Gastrocnemius medialis (tissue), 4 donors: ENCODE data around the gene FBXL19. TPM values are rescaled to one million over a fixed set of nuclear protein-coding genes. Genes with fewer than 3 reads are reported as not detected.

Experiments
- ATAC-seq, 2 donors: fragments of 150-250 bp; one replicate each; pipeline ENCODE4 v1.9.1; 2016
- DNase-seq, 2 donors: peaks; one replicate each; pipeline ENCODE4 v3.0.0-alpha.2; 2019
- H3K27ac ChIP-seq, 4 donors: fragments of 200-600 bp; sonication (generic); 1 replicate in 1 of 4; 2 replicates in 3 of 4; pipeline ENCODE4 v1.5.1; 2016 to 2018; ENCODE audit warnings: mild to moderate bottlenecking in 2 of 4, moderate library complexity in 1 of 4
- H3K27me3 ChIP-seq, 3 donors: fragments of 200-600 bp; sonication (generic) in 2 of 3; 1 replicate in 1 of 3; 2 replicates in 2 of 3; pipeline versions ENCODE4 v1.5.1 to v1.6.0; 2016 to 2019; ENCODE audit warnings: mild to moderate bottlenecking in 1 of 3, moderate library complexity in 1 of 3
- H3K36me3 ChIP-seq, 2 donors: fragments of 200-600 bp; sonication (generic) in 1 of 2; one replicate each; pipeline ENCODE4 v1.5.1; 2017 to 2018
- H3K4me1 ChIP-seq, 2 donors: fragments of 200-600 bp; sonication (generic) in 1 of 2; one replicate each; pipeline ENCODE4 v1.5.1; 2016 to 2017; ENCODE audit warnings: mild to moderate bottlenecking in 2 of 2
- H3K4me3 ChIP-seq, 4 donors: fragments of 200-600 bp; sonication (generic) in 3 of 4; 1 replicate in 1 of 4; 2 replicates in 3 of 4; pipeline ENCODE4 v1.5.1; 2016 to 2019; ENCODE audit warnings: mild to moderate bottlenecking in 2 of 4
- H3K9me3 ChIP-seq, 3 donors: fragments of 200-600 bp; sonication (generic) in 2 of 3; 1 replicate in 1 of 3; 2 replicates in 2 of 3; pipeline ENCODE4 v1.5.1; 2016 to 2019
- CTCF ChIP-seq, 5 experiments: fragments of 450-650 bp in 3 of 5; fragments of 200-600 bp in 2 of 5; sonication (generic) in 2 of 5; IDR thresholded peaks in 4 of 5; conservative IDR thresholded peaks in 1 of 5; 1 replicate in 4 of 5; 2 replicates in 1 of 5; pipeline ENCODE4 v1.5.1; 2016 to 2019; ENCODE audit warnings: antibody characterized with exemption in 5 of 5, mild to moderate bottlenecking in 3 of 5, moderate library complexity in 3 of 5
- POLR2A ChIP-seq, 2 donors: fragments of 450-650 bp; IDR thresholded peaks; one replicate each; pipeline ENCODE4 v1.6.1; 2017; ENCODE audit warnings: antibody characterized with exemption in 2 of 2, mild to moderate bottlenecking in 2 of 2, moderate library complexity in 2 of 2
- in situ Hi-C, 4 donors: fragments of 200-750 bp; cut with MboI; loops; one replicate each; pipeline versions ENCODE4 v1.15.0 to v1.8.0; 2017; ENCODE audit warnings: low sequenced_read_pairs in 4 of 4
- intact Hi-C: fragments of 100-400 bp; cut with DNase I; formaldehyde crosslinking; loops from one replicate; pipeline ENCODE4 v1.15.1; 2023; ENCODE audit warnings: low total_unique reads
- total RNA-seq, 4 donors: library from RNA; depleted of rRNA; stranded (reverse); fragments of >200 nt; gene quantifications; one replicate each; pipeline versions ENCODE4 v1.1.0 to v1.2.3, GENCODE V29; 2016

Gene FBXL19
- total RNA-seq, 4 donors from 2014 or later, result 3.4 to 7.9 (median 4.8) TPM

GRCh38 chr16:30892670-30893416 is 30.5 kb upstream of the FBXL19 start:
- Histone ChIP-seq H3K27me3 (no peaks in the 10 kb centered on the region), H3K36me3 (peaks cover 0 to 19% of the 10 kb centered on the region in 2 donors), H3K27ac (peak overlapping the region; percentile 87 to 100 (median 96)), H3K4me1 (peaks cover 34 to 39% of the 10 kb centered on the region in 2 donors), H3K4me3 (peak overlapping the region; percentile 71 to 81 (median 80)), H3K9me3 (no peaks in the 10 kb centered on the region)
- ATAC-seq (no peak), DNase-seq (no peak)
- in situ Hi-C loops, result no loop called here
- TF ChIP-seq POLR2A (IDR thresholded peaks at IDR 0.05), result no peak
- TF ChIP-seq CTCF (IDR thresholded peaks at IDR 0.05 in 4 of 5, conservative IDR thresholded peaks at IDR 0.05 in 1 of 5), result no peak
- intact Hi-C loops, result no loop called here

- H3K27me3 ChIP-seq, result no peaks in the 10 kb centered on the region
- intact Hi-C loops (no loop called here), in situ Hi-C loops (no loop called here)
- H3K9me3 ChIP-seq, result no peaks in the 10 kb centered on the region
- H3K4me3 ChIP-seq, result peak overlapping the region; percentile 71 to 81 (median 80)
- TF ChIP-seq CTCF (IDR thresholded peaks at IDR 0.05 in 4 of 5, conservative IDR thresholded peaks at IDR 0.05 in 1 of 5) (no peak), POLR2A (IDR thresholded peaks at IDR 0.05) (no peak)
- ATAC-seq (no peak), DNase-seq (no peak)
- H3K27ac ChIP-seq, result peak overlapping the region; percentile 87 to 100 (median 96)
- peaks cover 34 to 39% of the 10 kb centered on the region in 2 donors for H3K4me1 ChIP-seq
- peaks cover 0 to 19% of the 10 kb centered on the region in 2 donors for H3K36me3 ChIP-seq
Measured at GRCh38 chr16:30893417-30893743, 30.0 kb upstream of the FBXL19 start.

- in situ Hi-C loops (no loop called here), intact Hi-C loops (loop anchor here (1.0 to 2.0 kb wide), 3 partner anchors 19 to 63 kb away; partner anchors contain the start of gene SETD1A)
- Histone ChIP-seq H3K36me3 (peaks cover 0 to 14% of the 10 kb centered on the region in 2 donors), H3K27ac (peak within 1 kb of the TSS; percentile 93 to 100 (median 96)), H3K9me3 (no peaks in the 10 kb centered on the region), H3K4me3 (peak within 1 kb of the TSS; percentile 71 to 81 (median 80)), H3K4me1 (peaks cover 34 to 39% of the 10 kb centered on the region in 2 donors), H3K27me3 (no peaks in the 10 kb centered on the region)
- DNase-seq (peak; percentile 89), ATAC-seq (peak; percentile 59 to 67)
- TF ChIP-seq POLR2A (IDR thresholded peaks at IDR 0.05) (peak; percentile 35 to 57), CTCF (IDR thresholded peaks at IDR 0.05 in 4 of 5, conservative IDR thresholded peaks at IDR 0.05 in 1 of 5) (peak; percentile 31 to 71 (median 45))
Measured at GRCh38 chr16:30893744-30894539, 29.4 kb upstream of the FBXL19 start, which contains the start of gene BCL7C. Gene BCL7C, minus strand, starts transcription at chr16:30894077. Its CDS starts 133 bp downstream, at chr16:30893944.

- Histone ChIP-seq H3K9me3 (no peaks in the 10 kb centered on the region), H3K4me3 (peak overlapping the region; percentile 49 to 81 (median 62)), H3K27ac (peak overlapping the region; percentile 93 to 100 (median 96)), H3K27me3 (no peaks in the 10 kb centered on the region), H3K4me1 (peaks cover 34 to 39% of the 10 kb centered on the region in 2 donors), H3K36me3 (peaks cover 0 to 8% of the 10 kb centered on the region in 2 donors)
- no peak for DNase-seq
- in situ Hi-C loops (no loop called here), intact Hi-C loops (loop anchor here (1.0 to 2.0 kb wide), 3 partner anchors 19 to 62 kb away; partner anchors contain the start of gene SETD1A)
- ATAC-seq, result no peak
- TF ChIP-seq POLR2A (IDR thresholded peaks at IDR 0.05) (no peak), CTCF (IDR thresholded peaks at IDR 0.05 in 4 of 5, conservative IDR thresholded peaks at IDR 0.05 in 1 of 5) (no peak)
Measured at GRCh38 chr16:30894540-30895368, 28.6 kb upstream of the FBXL19 start.
